Smooth muscle cell (in vitro differentiated cells): ENCODE results near the gene ST6GALNAC3. TPM values are rescaled to one million over a fixed set of nuclear protein-coding genes. Genes with fewer than 3 reads are reported as not detected.

Experiments used
- DNase-seq: peaks from one replicate; lab custom pipeline; 2025; ENCODE audit not compliant: unreplicated experiment; lab: John Stamatoyannopoulos, UW
- H2AFZ ChIP-seq: fragments of 200-600 bp; sonication (generic); 2 replicates; pipeline ENCODE4 v1.6.0; 2016; ENCODE audit warnings: antibody characterized with exemption, low read depth, mild to moderate bottlenecking
- H3F3A ChIP-seq: fragments of 200-600 bp; sonication (generic); 2 replicates; pipeline ENCODE4 v1.6.0; 2017; ENCODE audit warnings: antibody characterized with exemption, low read depth
- H3K27ac ChIP-seq: fragments of 200-600 bp; sonication (generic); 2 replicates; pipeline ENCODE4 v1.5.1; 2016; ENCODE audit warnings: low read depth, mild to moderate bottlenecking
- H3K27me3 ChIP-seq: fragments of 200-600 bp; sonication (generic); 2 replicates; pipeline ENCODE4 v1.6.1; 2016; ENCODE audit warnings: low read depth, mild to moderate bottlenecking
- H3K36me3 ChIP-seq: fragments of 200-600 bp; sonication (generic); 2 replicates; pipeline ENCODE4 v1.5.1; 2016; ENCODE audit warnings: low read depth
- H3K4me1 ChIP-seq: fragments of 200-600 bp; sonication (generic); 2 replicates; pipeline ENCODE4 v1.5.1; 2016; ENCODE audit warnings: low read depth
- H3K4me2 ChIP-seq: fragments of 200-600 bp; sonication (generic); 2 replicates; pipeline ENCODE4 v1.6.0; 2016; ENCODE audit warnings: mild to moderate bottlenecking
- H3K4me3 ChIP-seq: fragments of 200-600 bp; sonication (generic); 2 replicates; pipeline ENCODE4 v1.5.1; 2016; ENCODE audit warnings: mild to moderate bottlenecking
- H3K79me2 ChIP-seq: fragments of 200-600 bp; sonication (generic); 2 replicates; pipeline ENCODE4 v1.6.0; 2016; ENCODE audit warnings: low read depth, mild to moderate bottlenecking
- H3K9ac ChIP-seq: fragments of 200-600 bp; sonication (generic); 2 replicates; pipeline ENCODE4 v1.6.0; 2016; ENCODE audit warnings: low read depth
- H3K9me3 ChIP-seq: fragments of 200-600 bp; sonication (generic); replicated peaks from 2 replicates; pipeline ENCODE4 v1.5.1; 2016; ENCODE audit warnings: low read depth
- H4K20me1 ChIP-seq: fragments of 200-600 bp; sonication (generic); 2 replicates; pipeline ENCODE4 v1.6.0; 2016; ENCODE audit warnings: low read depth
- CTCF ChIP-seq: fragments of 200-600 bp; sonication (generic); IDR thresholded peaks from 2 replicates; pipeline ENCODE4 v1.5.1; 2017; ENCODE audit warnings: borderline replicate concordance, mild to moderate bottlenecking, antibody characterized with exemption; ENCODE audit not compliant: insufficient read depth, poor library complexity, severe bottlenecking
- WGBS: methylation state at CpG from one replicate; pipeline ENCODE4 v1.1.7; 2016; ENCODE audit warnings: low lambda C conversion rate; 5-methylcytosine and 5-hydroxymethylcytosine counted together
- polyA plus RNA-seq: library from polyadenylated mRNA; unstranded; fragments of >200 nt; fragmentation: Nextera tagmentation; extraction: Ambion mirVana; gene quantifications from 2 replicates; pipeline ENCODE4 v1.2.1, GENCODE V29; 2016
- total RNA-seq: library from RNA; depleted of rRNA; stranded (reverse); fragments of >200 nt; gene quantifications from 2 replicates; pipeline ENCODE4 v1.2.3, GENCODE V29; 2014

ST6GALNAC3 gene
- total and polyA plus RNA-seq, 2 experiments from 2014 or later: 9.3 to 13.4 TPM

GRCh38 chr1:76668046-76668445 lies 593.5 kb downstream of the ST6GALNAC3 start:
- H3K27ac ChIP-seq: no peak overlapping the region
- H3K27me3 ChIP-seq: no peaks in the 10 kb centered on the region
- no peaks in the 10 kb centered on the region for H3K4me1 ChIP-seq
- H3K9ac ChIP-seq: no peak overlapping the region
- 62% methylated on average over 5 of the region's 5 CpGs for WGBS
- no peaks in the 10 kb centered on the region for H3K36me3 ChIP-seq
- no peak for DNase-seq
- no peaks in the 10 kb centered on the region for H4K20me1 ChIP-seq
- no peaks in the 10 kb centered on the region for H3K9me3 ChIP-seq
- H2AFZ ChIP-seq: no peak overlapping the region
- TF ChIP-seq CTCF: no peak
- H3K4me3 ChIP-seq: no peak overlapping the region
- H3K4me2 ChIP-seq: no peak overlapping the region
- H3K79me2 ChIP-seq: no peaks in the 10 kb centered on the region
- no peaks in the 10 kb centered on the region for H3F3A ChIP-seq

- Histone ChIP-seq H3K4me1 (no peaks in the 10 kb centered on the region), H3K4me3 (no peak overlapping the region), H3K4me2 (no peak overlapping the region), H3K9ac (no peak overlapping the region), H3K79me2 (no peaks in the 10 kb centered on the region), H4K20me1 (no peaks in the 10 kb centered on the region), H3F3A (no peaks in the 10 kb centered on the region), H3K36me3 (no peaks in the 10 kb centered on the region), H3K27ac (no peak overlapping the region), H2AFZ (no peak overlapping the region), H3K9me3 (no peaks in the 10 kb centered on the region), H3K27me3 (no peaks in the 10 kb centered on the region)
- TF ChIP-seq CTCF: no peak
- no peak for DNase-seq
- WGBS: 94% methylated on average over 4 of the region's 4 CpGs
These were observed 594.6 kb downstream of the ST6GALNAC3 start for GRCh38 chr1:76669131-76669530.

- Histone ChIP-seq H3K36me3 (no peaks in the 10 kb centered on the region), H3K4me2 (no peak overlapping the region), H3K27ac (no peak overlapping the region), H3K79me2 (no peaks in the 10 kb centered on the region), H3F3A (no peaks in the 10 kb centered on the region), H3K4me3 (no peak overlapping the region), H2AFZ (no peak overlapping the region), H3K9me3 (no peaks in the 10 kb centered on the region), H3K9ac (no peak overlapping the region), H4K20me1 (no peaks in the 10 kb centered on the region), H3K4me1 (no peaks in the 10 kb centered on the region), H3K27me3 (no peaks in the 10 kb centered on the region)
- no peak for DNase-seq
- WGBS: 89% methylated on average over 3 of the region's 3 CpGs
- no peak for TF ChIP-seq CTCF
These were observed 595.2 kb downstream of the ST6GALNAC3 start for GRCh38 chr1:76669624-76670315.

- Histone ChIP-seq H2AFZ (no peak overlapping the region), H3K4me1 (no peaks in the 10 kb centered on the region), H3K79me2 (no peaks in the 10 kb centered on the region), H3K4me3 (no peak overlapping the region), H3F3A (no peaks in the 10 kb centered on the region), H3K4me2 (no peak overlapping the region), H3K9ac (no peak overlapping the region), H3K9me3 (no peaks in the 10 kb centered on the region), H3K36me3 (no peaks in the 10 kb centered on the region), H3K27me3 (no peaks in the 10 kb centered on the region), H4K20me1 (no peaks in the 10 kb centered on the region), H3K27ac (no peak overlapping the region)
- no peak for TF ChIP-seq CTCF
- DNase-seq: no peak
- 94% methylated on average over 3 of the region's 3 CpGs for WGBS
These were observed 600.2 kb downstream of the ST6GALNAC3 start for GRCh38 chr1:76674689-76675210.
